SK-N-SH (cell line): Measurements from ENCODE around the gene ARHGAP10. TPM values are rescaled to one million over a fixed set of nuclear protein-coding genes. Genes with fewer than 3 reads are reported as not detected.
A peak's percentile ranks its signal among the peaks of the same experiment; 100 is the strongest.

Experiments
- CTCF ChIA-PET: fragments of 300-600, 350-600 bp; formaldehyde crosslinking; extraction: SDS; loops from one replicate; lab custom pipeline; 2021; lab: Yijun Ruan, JAX
- POLR2A ChIA-PET: fragments of 350-600 bp; sonication (Branson Sonifier 250); formaldehyde crosslinking; extraction: SDS; loops from one replicate; lab custom pipeline; 2020; ENCODE audit warnings: antibody characterized with exemption, inconsistent platforms; lab: Yijun Ruan, JAX
- DNase-seq: peaks from one replicate; pipeline ENCODE4 v3.0.0; 2012
- H2AFZ ChIP-seq: fragments of 200-600 bp; sonication (generic); 2 replicates; pipeline ENCODE4 v1.8.1; 2016; ENCODE audit warnings: antibody characterized with exemption, mild to moderate bottlenecking, low read depth
- H3F3A ChIP-seq: fragments of 200-600 bp; sonication (generic); replicated peaks from 2 replicates; pipeline ENCODE3; 2016; ENCODE audit warnings: antibody characterized with exemption, mild to moderate bottlenecking; ENCODE audit not compliant: insufficient read depth
- H3K27ac ChIP-seq, 2 experiments: fragments of 200-500 bp in 1 of 2; fragments of 200-600 bp in 1 of 2; sonication (Bioruptor generic) in 1 of 2; sonication (generic), shearing (Covaris generic) in 1 of 2; 2 replicates each; pipeline versions ENCODE4 v1.5.1 to v1.6.1; 2014 to 2016; ENCODE audit warnings: low read depth in 2 of 2, inconsistent platforms in 1 of 2, low read length in 1 of 2, mild to moderate bottlenecking in 1 of 2, mixed read lengths in 1 of 2
- H3K27me3 ChIP-seq: fragments of 200-600 bp; sonication (generic), shearing (Covaris generic); 2 replicates; pipeline ENCODE4 v1.6.1; 2016; ENCODE audit warnings: mixed run types; ENCODE audit not compliant: insufficient read depth
- H3K36me3 ChIP-seq, 2 experiments: fragments of 200-500 bp in 1 of 2; fragments of 200-600 bp in 1 of 2; sonication (Bioruptor generic) in 1 of 2; sonication (generic) in 1 of 2; replicated peaks in 1 of 2; 2 replicates each; pipeline versions ENCODE3 to v1.5.1; 2014 to 2016; ENCODE audit warnings: low read length in 1 of 2, mild to moderate bottlenecking in 1 of 2; ENCODE audit not compliant: insufficient read depth in 2 of 2, control insufficient read depth in 1 of 2
- H3K4me1 ChIP-seq, 2 experiments: fragments of 200-500 bp in 1 of 2; fragments of 200-600 bp in 1 of 2; sonication (Bioruptor generic) in 1 of 2; sonication (generic), shearing (Covaris generic) in 1 of 2; 2 replicates each; pipeline versions ENCODE4 v1.5.1 to v1.6.1; 2014 to 2016; ENCODE audit warnings: low read depth in 1 of 2, low read length in 1 of 2, mixed run types in 1 of 2; ENCODE audit not compliant: insufficient read depth in 2 of 2, control insufficient read depth in 1 of 2
- H3K4me2 ChIP-seq: fragments of 200-600 bp; sonication (generic), shearing (Covaris generic); 2 replicates; pipeline ENCODE4 v1.6.1; 2017; ENCODE audit warnings: mixed run types
- H3K4me3 ChIP-seq, 2 experiments: fragments of 200-500 bp in 1 of 2; fragments of 200-600 bp in 1 of 2; sonication (Bioruptor generic) in 1 of 2; sonication (generic), shearing (Covaris generic) in 1 of 2; 2 replicates each; pipeline versions ENCODE4 v1.5.1 to v1.8.1; 2014 to 2016; ENCODE audit warnings: low read depth in 2 of 2, inconsistent platforms in 1 of 2, low read length in 1 of 2, mild to moderate bottlenecking in 1 of 2, mixed read lengths in 1 of 2, moderate library complexity in 1 of 2
- H3K79me2 ChIP-seq: fragments of 200-600 bp; sonication (generic); 2 replicates; pipeline ENCODE4 v1.8.1; 2017; ENCODE audit warnings: mild to moderate bottlenecking; ENCODE audit not compliant: insufficient read depth
- H3K9ac ChIP-seq: fragments of 200-600 bp; sonication (generic); 2 replicates; pipeline ENCODE4 v1.6.1; 2017; ENCODE audit warnings: mixed run types
- H3K9me2 ChIP-seq: fragments of 200-600 bp; sonication (generic); 2 replicates; pipeline ENCODE4 v1.6.1; 2017; ENCODE audit warnings: mixed run types
- H3K9me3 ChIP-seq: fragments of 200-600 bp; sonication (generic); 2 replicates; pipeline ENCODE4 v1.6.1; 2017; ENCODE audit warnings: mixed run types, mild to moderate bottlenecking, moderate library complexity
- H4K20me1 ChIP-seq: fragments of 200-600 bp; sonication (generic); 2 replicates; pipeline ENCODE4 v1.6.1; 2017; ENCODE audit warnings: mild to moderate bottlenecking, mixed run types; ENCODE audit not compliant: insufficient read depth
- ELF1 ChIP-seq: IDR thresholded peaks from 2 replicates; pipeline ENCODE4 v1.4.0; 2012
- EP300 ChIP-seq, 2 experiments: IDR thresholded peaks; 2 replicates each; pipeline versions ENCODE4 v1.4.0 to v1.6.1; 2012; ENCODE audit warnings: borderline replicate concordance in 1 of 2, low read depth in 1 of 2, low read length in 1 of 2
- EZH2phosphoT487 ChIP-seq: fragments of 200-600 bp; sonication (generic); IDR thresholded peaks from 2 replicates; pipeline ENCODE4 v1.6.1; 2017; ENCODE audit warnings: low read depth, mixed run types, mild to moderate bottlenecking, antibody characterized with exemption, moderate library complexity, borderline replicate concordance
- FOSL2 ChIP-seq: IDR thresholded peaks from 2 replicates; pipeline ENCODE4 v1.4.0; 2012; ENCODE audit warnings: low read depth, mild to moderate bottlenecking, moderate library complexity, borderline replicate concordance
- FOXM1 ChIP-seq: IDR thresholded peaks from 2 replicates; pipeline ENCODE4 v1.4.0; 2012; ENCODE audit warnings: low read depth, mild to moderate bottlenecking
- GABPA ChIP-seq: IDR thresholded peaks from 2 replicates; pipeline ENCODE4 v1.4.0; 2012; ENCODE audit warnings: low read depth, mild to moderate bottlenecking
- GATA2 ChIP-seq: sonication (generic); formaldehyde crosslinking; IDR thresholded peaks from 2 replicates; pipeline ENCODE4 v1.5.0; 2020; ENCODE audit warnings: mild to moderate bottlenecking, missing genetic modification reagents
- IRF3 ChIP-seq: fragments of 150-350 bp; IDR thresholded peaks from 2 replicates; pipeline ENCODE4 v1.6.1; 2016; ENCODE audit warnings: mild to moderate bottlenecking, low read depth, low read length
- NFIC ChIP-seq: IDR thresholded peaks from 2 replicates; pipeline ENCODE4 v1.4.0; 2012; ENCODE audit warnings: borderline replicate concordance
- PBX3 ChIP-seq: IDR thresholded peaks from 2 replicates; pipeline ENCODE4; 2012
- RAD21 ChIP-seq: IDR thresholded peaks from 2 replicates; pipeline ENCODE4 v1.6.1; 2012; ENCODE audit warnings: mild to moderate bottlenecking, low read length
- RXRA ChIP-seq: IDR thresholded peaks from 2 replicates; pipeline ENCODE4 v1.4.0; 2012; ENCODE audit warnings: low read depth, mild to moderate bottlenecking, borderline replicate concordance
- SIN3A ChIP-seq: IDR thresholded peaks from 2 replicates; pipeline ENCODE4 v1.6.1; 2012; ENCODE audit warnings: low read depth, mild to moderate bottlenecking, low read length, moderate library complexity, borderline replicate concordance
- SMC3 ChIP-seq: IDR thresholded peaks from 2 replicates; pipeline ENCODE4 v1.6.1; 2012; ENCODE audit warnings: low read depth, low read length, improper control_type of control experiment
- TCF12 ChIP-seq: IDR thresholded peaks from 2 replicates; pipeline ENCODE4 v1.4.0; 2012
- USF2 ChIP-seq: fragments of 150-350 bp; IDR thresholded peaks from 2 replicates; pipeline ENCODE4 v1.6.1; 2017; ENCODE audit warnings: antibody characterized with exemption, low read length, low read depth, borderline replicate concordance
- ZBTB33 ChIP-seq: IDR thresholded peaks from 2 replicates; pipeline ENCODE4 v1.4.0; 2012; ENCODE audit warnings: low read depth, borderline replicate concordance
- WGBS: methylation state at CpG from one replicate; pipeline ENCODE4 v1.1.6; 2017; ENCODE audit warnings: low lambda C conversion rate; 5-methylcytosine and 5-hydroxymethylcytosine counted together
- polyA plus RNA-seq, 3 experiments: library from polyadenylated mRNA; depleted of rRNA; stranded (reverse); fragments of >200 nt; gene quantifications; 2 replicates each; pipeline ENCODE4 v1.2.3, GENCODE V29; 2012
- TF ChIP-seq, protein P1 (sequence below): fragments of 200-600 bp; sonication (generic); IDR thresholded peaks from 2 replicates; pipeline ENCODE4 v1.6.1; 2017; ENCODE audit warnings: antibody characterized with exemption, mild to moderate bottlenecking, moderate library complexity
- TF ChIP-seq, protein P2 (sequence below): IDR thresholded peaks from 2 replicates; pipeline ENCODE4 v1.4.0; 2012; ENCODE audit warnings: low read depth, borderline replicate concordance

ARHGAP10 gene
- polyA plus RNA-seq, 1 of the 3 experiments (the other 2 are of a cell fraction): 15.1 TPM

- 0 out of 2 replicates have a peak, but pooled peaks have one; percentile 29 for TF ChIP-seq GABPA
- TF ChIP-seq RXRA: peak; percentile 53; the same call in 1 of the 2 replicates
- TF ChIP-seq TCF12: peak; percentile 87
- peak; percentile 70 for TF ChIP-seq PBX3
- TF ChIP-seq ELF1: no peak; the same call in 1 of the 2 replicates
- peak; percentile 68; the same call in 1 of the 2 replicates for TF ChIP-seq NFIC
- no peak for TF ChIP-seq SMC3
- no peak for TF ChIP-seq EZH2phosphoT487
- no peak for TF ChIP-seq GATA2 (CRISPR knock-in tag)
- no peak for TF ChIP-seq USF2
Observed at GRCh38 chr4:147831551-147832171, 99.8 kb downstream of the ARHGAP10 start (continued).

DNA sequence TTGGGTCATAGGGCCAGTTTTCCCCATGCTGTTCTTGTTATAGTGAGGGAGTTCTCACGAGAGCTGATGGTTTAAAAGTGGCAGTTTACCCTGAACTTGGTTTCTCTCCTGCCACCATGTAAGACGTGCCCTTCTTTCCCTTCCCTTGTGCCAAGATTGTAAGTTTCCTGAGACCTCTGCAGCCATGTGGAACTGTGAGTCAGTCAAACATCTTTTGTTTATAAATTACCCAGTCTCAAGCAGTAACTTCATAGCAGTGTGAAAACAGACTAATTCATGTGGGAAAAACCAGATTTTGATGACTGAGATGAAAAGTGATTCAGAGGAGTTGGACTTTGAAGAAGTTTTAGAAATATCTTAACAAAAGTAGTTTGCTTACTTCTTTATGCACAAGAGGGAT lies 101.4 kb downstream of the ARHGAP10 start:
- Histone ChIP-seq H3K9me2 (no peaks in the 10 kb centered on the region), H3K27me3 (no peaks in the 10 kb centered on the region), H2AFZ (no peak overlapping the region), H3K4me2 (no peak overlapping the region), H3K36me3 (peaks cover 0 to 2% of the 10 kb centered on the region in 2 experiments), H3K27ac (peak overlapping the region in 1 of 2 experiments; percentile 92; a peak in 1 of 4 replicates), H3F3A (peaks cover 43% of the 10 kb centered on the region), H3K79me2 (peaks cover 7% of the 10 kb centered on the region; the same call in 1 of the 2 replicates), H3K4me1 (peaks cover 23 to 31% of the 10 kb centered on the region in 2 experiments), H4K20me1 (no peaks in the 10 kb centered on the region), H3K9me3 (no peaks in the 10 kb centered on the region), H3K9ac (no peak overlapping the region), H3K4me3 (no peak overlapping the region)
- ChIA-PET POLR2A (no interaction called here), CTCF (interaction anchor here (1.0 to 1.7 kb wide), 2 partner anchors 30 to 33 kb away, joined by 5 to 10 read pairs; no protein-coding TSS in a partner anchor)
- WGBS: 94% methylated on average over 2 of the region's 2 CpGs
- no peak for DNase-seq
- TF ChIP-seq RAD21: no peak
- no peak for TF ChIP-seq RXRA
- TF ChIP-seq, protein P1, sequence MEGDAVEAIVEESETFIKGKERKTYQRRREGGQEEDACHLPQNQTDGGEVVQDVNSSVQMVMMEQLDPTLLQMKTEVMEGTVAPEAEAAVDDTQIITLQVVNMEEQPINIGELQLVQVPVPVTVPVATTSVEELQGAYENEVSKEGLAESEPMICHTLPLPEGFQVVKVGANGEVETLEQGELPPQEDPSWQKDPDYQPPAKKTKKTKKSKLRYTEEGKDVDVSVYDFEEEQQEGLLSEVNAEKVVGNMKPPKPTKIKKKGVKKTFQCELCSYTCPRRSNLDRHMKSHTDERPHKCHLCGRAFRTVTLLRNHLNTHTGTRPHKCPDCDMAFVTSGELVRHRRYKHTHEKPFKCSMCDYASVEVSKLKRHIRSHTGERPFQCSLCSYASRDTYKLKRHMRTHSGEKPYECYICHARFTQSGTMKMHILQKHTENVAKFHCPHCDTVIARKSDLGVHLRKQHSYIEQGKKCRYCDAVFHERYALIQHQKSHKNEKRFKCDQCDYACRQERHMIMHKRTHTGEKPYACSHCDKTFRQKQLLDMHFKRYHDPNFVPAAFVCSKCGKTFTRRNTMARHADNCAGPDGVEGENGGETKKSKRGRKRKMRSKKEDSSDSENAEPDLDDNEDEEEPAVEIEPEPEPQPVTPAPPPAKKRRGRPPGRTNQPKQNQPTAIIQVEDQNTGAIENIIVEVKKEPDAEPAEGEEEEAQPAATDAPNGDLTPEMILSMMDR: no peak
- no peak for TF ChIP-seq TCF12
- no peak for TF ChIP-seq ZBTB33
- no peak for TF ChIP-seq SMC3
- no peak for TF ChIP-seq FOXM1
- no peak for TF ChIP-seq IRF3
- no peak for TF ChIP-seq FOSL2
- no peak for TF ChIP-seq EP300 (IDR thresholded peaks at IDR 0.05; ENCODE audit: borderline replicate concordance in 1 of 2, low read depth in 1 of 2, low read length in 1 of 2)
- TF ChIP-seq, protein P2, sequence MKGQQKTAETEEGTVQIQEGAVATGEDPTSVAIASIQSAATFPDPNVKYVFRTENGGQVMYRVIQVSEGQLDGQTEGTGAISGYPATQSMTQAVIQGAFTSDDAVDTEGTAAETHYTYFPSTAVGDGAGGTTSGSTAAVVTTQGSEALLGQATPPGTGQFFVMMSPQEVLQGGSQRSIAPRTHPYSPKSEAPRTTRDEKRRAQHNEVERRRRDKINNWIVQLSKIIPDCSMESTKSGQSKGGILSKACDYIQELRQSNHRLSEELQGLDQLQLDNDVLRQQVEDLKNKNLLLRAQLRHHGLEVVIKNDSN: no peak
- no peak for TF ChIP-seq USF2
- TF ChIP-seq SIN3A: no peak
- TF ChIP-seq GATA2 (CRISPR knock-in tag): no peak
- TF ChIP-seq NFIC: no peak
